GM21360 (cell line): ENCODE data around the gene PSMD13.
A peak's percentile ranks its signal among the peaks of the same experiment; 100 is the strongest.

Experiments used
- ATAC-seq: cut with Tn5 transposase; IDR thresholded peaks from one replicate; pipeline ENCODE4 v1.9.1; 2021; ENCODE audit warnings: mild to moderate bottlenecking, moderate library complexity; ENCODE audit not compliant: unreplicated experiment

PSMD13 gene

DNA sequence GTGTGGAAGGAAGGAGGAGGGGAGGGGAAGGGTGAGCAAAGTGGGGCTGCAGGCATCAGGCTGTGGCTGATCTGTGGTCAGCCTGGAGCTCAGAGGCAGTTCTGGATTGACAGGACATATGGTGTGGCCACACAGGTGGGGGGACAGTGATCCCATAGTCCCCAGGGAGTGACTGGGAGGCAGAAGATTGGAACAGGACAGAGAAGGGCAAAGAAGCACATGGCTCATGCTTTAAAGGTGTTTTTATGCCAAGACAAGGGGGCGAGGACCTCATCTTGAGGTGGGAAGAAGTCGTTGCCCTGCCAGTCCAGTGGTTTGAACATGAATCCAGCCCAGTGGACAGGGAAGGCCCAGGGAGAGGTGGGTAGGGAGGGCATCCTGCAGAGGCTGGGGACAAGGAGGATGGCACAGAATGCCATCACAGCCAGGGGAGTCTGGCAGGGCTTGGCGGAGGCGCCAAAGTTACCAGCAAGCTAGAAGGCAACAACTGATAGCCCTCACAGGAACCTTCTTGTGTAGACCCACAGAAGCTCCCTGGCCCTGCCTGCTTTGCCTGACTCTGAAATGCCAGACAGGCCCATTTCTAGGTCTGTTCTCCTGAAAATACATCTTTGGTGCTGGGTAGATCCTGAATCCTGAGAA, 32.7 kb upstream of the PSMD13 start:
- no peak for ATAC-seq

DNA sequence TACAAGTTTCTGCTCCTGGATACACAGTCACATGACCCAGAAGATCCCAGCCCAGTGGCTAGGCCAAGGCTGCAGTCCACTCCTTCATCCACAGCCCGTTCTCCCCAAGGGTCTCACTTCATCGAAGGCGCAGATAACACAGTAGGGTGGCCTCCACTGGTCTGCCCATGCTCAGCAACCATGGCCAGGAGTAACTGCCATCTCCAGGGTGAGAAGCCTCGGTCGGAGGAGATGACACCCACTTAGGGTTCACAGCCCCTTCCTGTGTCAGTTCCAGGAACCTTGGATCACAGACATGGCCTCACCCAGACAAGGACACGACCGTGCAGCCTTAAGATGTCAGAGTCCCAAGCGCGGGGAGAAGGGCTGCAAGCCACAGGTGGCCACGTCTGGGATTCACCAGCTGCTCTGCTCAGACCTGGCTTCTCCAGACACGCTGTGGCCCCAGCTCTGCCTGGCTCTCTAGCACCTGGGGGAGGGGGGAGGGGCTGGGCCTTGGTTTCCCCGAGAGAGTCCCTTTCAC, 32.1 kb upstream of the PSMD13 start:
- no peak for ATAC-seq

DNA sequence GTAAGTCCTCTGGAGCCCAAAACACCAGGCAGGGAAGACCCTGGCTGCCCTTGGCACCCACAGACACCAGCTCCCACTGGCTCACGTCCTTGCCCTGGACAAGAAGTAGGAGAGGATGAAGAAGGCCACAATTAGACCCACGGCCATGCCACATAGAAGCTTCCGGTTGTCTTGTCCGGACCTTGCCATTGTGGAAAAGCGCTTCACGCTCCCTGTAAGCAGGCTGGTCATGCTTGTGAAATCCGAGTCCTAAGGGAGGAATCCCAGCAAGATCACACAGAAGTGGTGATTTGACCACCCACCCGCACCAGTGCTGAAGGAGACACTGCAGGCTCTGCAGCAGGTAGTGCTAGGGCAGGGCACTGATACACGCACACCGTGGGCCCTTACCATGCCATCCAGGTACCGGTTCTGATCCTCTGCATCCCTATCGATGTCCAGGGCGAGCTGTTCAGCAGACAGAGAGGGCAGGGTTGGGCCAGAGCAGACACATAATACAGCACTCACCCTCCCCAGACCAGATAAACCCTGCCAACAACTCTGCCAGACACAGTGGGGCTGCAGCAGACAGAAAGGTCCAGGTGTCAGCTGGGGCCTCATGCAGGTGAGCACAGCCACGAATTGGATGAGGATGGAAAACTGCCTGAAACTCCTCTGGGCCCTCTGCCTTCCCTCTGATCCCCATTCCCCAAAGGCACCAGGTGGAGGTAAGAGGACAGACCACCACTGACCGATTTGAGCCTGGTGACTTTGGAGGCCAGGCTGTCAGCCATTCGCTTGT, 31.4 kb upstream of the PSMD13 start:
- no peak for ATAC-seq

DNA sequence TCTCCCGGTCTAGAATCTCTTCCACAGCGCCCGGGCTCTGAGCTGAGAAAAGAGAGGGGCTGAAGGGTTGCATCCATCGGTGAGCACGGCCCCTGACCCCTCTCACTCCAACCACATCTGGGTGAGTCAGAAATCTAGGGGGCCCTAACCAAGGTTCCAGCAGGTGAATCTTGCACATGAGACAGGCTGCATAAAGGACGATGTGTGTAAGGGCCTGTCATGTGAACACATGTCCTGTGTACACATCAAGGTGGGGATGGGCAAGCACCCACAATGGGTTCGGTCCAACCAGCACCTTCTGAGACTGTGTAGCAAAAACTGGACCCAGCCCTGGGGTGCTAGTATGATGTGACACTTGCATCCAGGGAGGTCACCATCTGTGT, 30.8 kb upstream of the PSMD13 start:
- no peak for ATAC-seq

DNA sequence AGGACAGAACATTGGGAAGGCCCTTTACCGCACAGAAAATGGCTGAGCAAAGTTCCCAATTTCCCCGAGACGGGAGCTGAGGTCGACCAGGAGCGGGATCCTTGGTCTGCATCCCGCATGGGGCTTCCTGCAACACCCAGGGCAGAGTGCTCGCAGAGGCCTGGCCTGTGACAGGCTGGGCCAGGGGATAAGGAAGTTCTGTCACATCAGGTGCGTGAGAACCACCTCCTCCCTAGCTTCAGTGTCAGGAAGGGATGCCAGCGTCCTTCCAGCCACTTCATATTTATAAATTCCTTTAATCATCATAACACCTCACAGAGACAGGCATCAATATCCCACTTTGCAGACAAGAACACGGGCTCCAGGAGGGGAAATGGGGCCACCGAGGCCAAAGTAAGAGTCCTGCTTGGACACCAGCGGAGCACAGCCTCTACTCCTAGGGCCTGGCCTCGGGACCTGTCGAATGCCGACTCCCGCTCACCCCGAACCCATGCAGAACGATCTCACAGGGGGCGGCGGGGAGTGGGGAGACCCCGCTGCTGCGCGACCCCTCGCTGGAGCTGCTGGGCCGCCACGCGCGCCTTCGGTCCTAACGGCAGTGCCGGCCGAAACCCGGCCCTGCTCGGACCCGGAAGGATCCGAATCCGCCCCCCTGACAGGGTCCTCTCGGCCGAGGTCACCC, 30.1 kb upstream of the PSMD13 start:
- no peak for ATAC-seq

DNA sequence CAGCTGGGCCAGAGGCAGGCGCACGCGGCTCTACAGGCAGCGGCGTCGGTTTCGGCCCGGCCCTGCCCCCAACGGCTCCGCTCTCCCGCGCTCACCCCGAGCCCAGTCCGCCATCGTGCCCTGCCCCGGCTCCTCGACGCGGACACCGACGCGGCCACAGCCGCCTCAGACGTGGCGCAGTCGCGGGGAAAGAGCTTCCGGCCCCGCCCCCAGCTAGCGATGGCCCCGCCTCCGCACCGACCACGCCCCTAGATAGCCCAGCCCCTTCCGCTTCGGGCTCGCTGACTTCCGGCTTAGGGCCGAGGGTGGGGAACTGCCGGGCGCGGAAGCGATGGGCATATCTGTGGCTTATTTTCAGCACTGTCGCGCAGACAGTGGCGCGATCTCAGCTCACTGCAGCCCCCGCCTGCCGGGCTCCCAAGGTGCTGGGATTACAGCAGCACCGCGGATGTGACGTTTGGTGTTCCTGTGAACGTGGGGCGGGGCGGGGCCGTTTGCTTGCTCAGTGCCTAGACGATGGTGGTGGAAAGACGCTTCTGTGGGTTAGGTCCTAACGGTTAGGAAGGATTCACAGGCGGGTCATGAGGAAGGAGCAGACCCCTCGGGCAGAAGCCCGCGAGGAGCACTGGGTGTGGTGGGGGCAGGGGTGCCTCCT, 29.4 kb upstream of the PSMD13 start, which contains the start of the genes BET1L and RIC8A:
BET1L (minus strand) TSS at position 192 of the 655 bp plus-strand sequence; CDS start at position 114, 78 bp downstream.
RIC8A (plus strand) TSS at position 501 of the 655 bp plus-strand sequence. CDS start 1,147 bp downstream, outside the sequence.
- ATAC-seq, result peak; percentile 65

DNA sequence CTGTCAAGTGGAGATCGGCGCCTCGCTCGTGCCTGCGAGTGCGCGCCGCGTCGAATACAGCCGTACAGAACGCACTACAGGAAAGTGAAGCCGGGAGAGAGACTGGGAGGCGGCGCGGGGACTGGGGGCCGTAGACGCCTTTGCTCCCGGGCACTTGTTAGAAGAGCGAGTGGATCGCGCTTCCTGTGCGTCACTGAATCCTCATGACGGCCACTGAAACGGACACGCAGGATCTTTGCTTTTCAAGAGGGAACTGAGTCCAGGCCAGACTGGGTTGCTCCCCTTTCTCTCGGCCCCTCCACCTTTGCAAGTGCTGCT, 29.0 kb upstream of the PSMD13 start:
- no peak for ATAC-seq

DNA sequence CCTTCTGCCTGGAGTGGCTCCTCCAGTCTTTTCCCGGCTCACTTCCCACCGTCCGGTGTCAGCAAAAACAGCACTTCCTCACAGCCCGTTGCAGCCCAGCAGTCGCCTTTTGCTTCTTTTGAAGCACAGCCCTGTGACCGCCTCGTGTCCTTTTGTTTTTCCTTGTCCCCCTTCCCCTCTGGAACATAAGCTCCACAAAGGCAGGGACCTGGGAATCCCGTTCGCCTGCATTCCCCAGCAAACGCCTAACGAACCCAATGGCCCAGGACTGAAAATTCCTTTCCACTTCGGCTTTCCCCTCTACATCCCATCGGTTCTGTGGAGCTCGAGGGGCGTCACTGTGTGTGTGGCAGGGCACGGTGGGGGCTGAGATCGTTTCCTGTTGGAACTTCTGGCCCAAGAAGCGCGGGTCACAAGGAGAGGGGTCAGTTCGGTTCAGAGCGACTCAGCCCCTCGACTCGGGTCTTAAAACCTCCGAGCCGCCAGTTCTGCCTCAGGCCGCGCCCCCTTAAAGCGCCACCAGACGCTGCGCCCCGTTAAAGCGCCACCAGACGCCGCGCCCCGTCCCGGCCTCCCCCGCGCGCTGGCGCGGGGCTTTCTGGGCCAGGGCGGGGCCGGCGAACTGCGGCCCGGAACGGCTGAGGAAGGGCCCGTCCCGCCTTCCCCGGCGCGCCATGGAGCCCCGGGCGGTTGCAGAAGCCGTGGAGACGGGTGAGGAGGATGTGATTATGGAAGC, 28.4 kb upstream of the PSMD13 start:
- ATAC-seq, result peak; percentile 43

DNA sequence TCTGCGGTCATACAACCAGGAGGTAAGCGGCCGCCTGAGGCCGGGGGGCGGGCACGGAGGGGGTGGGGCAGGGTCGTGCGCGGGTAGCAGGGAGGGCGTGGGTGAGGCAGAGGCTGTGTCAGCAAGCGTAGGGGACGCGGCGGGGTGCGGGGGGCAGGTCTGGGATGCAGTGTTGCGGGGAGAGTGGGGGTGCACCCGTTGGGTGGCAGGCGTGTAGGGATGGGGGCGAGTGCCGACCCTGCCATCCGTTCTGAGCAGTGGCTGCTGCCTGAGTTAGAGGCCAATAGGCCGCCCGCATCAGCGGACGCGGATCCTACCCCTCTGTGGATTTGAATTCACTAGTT, 27.9 kb upstream of the PSMD13 start:
- ATAC-seq, result peak; percentile 2

DNA sequence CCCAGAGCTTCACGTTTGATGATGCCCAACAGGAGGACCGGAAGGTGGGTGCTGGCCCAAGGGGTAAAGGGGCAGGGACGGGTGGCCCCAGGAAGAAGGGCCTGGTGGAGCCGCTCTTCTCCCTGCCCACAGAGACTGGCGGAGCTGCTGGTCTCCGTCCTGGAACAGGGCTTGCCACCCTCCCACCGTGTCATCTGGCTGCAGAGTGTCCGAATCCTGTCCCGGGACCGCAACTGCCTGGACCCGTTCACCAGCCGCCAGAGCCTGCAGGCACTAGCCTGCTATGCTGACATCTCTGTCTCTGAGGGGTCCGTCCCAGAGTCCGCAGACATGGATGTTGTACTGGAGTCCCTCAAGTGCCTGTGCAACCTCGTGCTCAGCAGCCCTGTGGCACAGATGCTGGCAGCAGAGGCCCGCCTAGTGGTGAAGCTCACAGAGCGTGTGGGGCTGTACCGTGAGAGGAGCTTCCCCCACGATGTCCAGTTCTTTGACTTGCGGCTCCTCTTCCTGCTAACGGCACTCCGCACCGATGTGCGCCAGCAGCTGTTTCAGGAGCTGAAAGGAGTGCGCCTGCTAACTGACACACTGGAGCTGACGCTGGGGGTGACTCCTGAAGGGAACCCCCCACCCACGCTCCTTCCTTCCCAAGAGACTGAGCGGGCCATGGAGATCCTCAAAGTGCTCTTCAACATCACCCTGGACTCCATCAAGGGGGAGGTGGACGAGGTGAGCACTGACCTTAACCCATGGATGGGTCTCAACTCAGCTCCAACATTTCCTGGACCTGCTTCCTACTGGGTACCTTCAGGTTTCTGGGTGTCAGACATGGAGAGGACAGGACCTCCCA, 27.3 kb upstream of the PSMD13 start:
- ATAC-seq, result no peak

DNA sequence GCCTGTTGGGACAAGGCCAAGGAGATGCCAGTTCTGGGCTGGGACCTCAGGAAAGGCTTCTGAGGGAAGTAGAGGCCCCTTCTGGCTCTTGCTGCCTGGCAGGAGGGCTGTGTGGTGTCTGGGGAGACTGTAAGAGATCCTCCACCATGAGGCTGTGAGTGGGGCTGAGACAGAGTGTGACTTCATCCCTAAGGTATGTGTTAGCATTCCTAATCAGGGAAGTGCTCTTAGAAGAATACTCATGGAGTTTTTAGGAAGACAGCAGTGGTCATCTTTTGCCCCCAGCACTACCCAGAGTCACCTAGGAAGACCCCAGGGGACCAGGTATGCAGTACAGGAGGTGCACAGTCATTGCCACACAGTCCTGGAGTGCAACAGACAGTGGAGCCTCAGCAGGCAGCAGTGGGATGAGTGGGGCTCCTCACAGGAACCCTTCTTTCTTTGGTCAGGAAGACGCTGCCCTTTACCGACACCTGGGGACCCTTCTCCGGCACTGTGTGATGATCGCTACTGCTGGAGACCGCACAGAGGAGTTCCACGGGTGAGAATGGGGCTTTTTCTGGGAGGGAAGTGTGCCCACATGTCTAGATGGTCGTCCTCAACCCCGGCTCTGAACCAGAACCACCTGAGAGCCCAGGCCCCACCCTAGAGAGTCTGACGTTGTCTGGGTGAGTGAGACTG, 26.5 kb upstream of the PSMD13 start:
- ATAC-seq, result no peak

DNA sequence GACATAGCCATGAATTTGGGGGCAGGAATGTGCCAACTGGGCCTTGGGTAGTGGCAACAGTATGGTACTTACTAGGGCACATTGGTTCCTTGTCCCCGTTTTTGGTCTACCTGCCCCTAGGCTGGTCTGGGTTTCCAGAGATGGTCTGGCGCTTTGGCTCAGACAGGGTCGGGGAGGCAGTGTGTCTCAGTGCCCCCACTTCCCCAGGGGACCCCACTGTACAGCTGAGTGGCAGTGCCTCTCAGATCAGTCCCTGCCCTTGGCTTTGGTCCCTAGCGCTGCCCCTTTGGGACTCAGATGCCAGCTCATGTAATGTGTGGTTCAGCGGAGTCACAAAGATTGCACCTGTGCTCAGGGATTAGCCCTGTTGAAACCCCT, 26.0 kb upstream of the PSMD13 start:
- no peak for ATAC-seq

DNA sequence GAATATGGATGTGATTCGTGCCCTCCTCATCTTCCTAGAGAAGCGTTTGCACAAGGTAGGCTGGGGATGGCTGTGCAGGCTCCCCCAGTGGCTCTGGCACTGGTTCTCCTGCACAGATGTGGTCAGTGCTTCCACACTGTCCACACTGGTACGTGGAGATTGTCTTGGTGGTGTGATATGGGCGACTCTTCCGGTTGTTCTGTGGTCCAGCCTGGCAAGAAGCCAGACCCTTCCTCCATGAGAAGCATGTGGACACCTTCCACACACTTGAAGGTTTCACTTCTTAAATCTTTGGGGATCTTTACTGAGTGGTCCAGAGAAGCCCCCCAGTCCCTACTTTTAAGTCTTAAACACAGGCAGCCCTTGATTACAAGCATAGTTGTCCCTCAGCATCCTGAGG, 25.5 kb upstream of the PSMD13 start:
- ATAC-seq, result no peak

DNA sequence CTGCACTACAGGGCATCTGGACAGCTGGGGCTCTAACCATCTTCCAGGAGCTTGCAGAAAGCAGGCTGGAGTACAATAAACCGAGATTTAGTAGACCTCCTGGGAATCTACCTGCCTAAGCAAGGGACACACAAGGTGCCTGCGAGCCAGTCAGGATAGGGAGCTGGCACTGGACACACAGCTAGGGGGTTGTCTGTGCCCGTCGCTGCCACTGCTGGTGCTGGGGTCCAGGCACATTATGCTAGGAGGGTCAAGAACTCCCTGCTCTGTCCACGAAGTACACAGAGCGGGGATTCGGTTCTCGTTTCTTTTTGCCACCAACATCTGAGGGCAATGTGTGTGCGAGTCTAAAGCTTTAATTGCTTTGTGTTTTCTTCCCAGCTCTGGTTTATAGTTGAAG, 25.0 kb upstream of the PSMD13 start:
- ATAC-seq, result no peak

DNA sequence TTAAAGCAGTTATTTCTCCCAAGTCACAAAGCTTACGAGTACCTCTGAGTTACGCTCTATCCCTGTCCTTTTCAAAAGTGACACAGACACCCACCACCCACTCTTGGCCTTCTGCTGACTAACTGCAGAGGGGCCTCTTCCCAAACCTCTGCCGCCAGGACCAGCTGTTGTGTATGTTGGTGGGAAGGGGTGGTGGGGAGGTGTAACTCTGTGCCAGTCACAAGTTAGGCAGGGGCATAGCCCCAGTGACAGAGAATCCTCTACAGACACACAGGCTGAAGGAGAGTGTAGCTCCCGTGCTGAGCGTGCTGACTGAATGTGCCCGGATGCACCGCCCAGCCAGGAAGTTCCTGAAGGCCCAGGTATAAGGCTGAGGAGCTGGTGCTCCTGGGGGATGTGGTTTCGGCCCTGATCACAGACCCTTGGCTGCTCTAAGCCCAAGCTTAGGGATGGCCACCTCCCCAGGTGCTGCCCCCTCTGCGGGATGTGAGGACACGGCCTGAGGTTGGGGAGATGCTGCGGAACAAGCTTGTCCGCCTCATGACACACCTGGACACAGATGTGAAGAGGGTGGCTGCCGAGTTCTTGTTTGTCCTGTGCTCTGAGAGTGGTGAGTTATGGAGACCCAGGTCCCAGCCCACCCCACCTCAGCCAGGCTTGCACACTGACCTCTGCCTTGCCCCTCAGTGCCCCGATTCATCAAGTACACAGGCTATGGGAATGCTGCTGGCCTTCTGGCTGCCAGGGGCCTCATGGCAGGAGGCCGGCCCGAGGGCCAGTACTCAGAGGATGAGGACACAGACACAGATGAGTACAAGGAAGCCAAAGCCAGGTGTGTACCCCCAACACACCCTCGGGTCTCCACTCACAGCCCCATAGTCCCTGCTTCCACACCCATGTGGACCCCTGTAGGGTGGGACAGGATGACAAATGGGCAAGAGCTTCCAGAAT, 24.4 kb upstream of the PSMD13 start:
- ATAC-seq, result no peak

DNA sequence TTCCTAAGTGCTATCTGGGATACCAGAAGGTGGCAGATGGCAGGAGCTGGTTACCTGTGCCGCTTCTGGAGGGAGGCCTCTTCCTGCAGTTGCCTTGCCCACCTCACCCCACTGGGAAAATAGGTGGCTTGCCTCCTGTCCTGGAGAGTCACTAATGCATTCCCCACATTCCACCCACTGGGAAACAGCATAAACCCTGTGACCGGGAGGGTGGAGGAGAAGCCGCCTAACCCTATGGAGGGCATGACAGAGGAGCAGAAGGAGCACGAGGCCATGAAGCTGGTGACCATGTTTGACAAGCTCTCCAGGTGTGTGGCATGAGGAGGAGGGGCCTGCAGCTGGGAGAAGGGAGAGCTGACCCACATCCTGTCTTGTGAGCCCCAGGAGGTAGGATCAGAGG, 23.7 kb upstream of the PSMD13 start:
- no peak for ATAC-seq

DNA sequence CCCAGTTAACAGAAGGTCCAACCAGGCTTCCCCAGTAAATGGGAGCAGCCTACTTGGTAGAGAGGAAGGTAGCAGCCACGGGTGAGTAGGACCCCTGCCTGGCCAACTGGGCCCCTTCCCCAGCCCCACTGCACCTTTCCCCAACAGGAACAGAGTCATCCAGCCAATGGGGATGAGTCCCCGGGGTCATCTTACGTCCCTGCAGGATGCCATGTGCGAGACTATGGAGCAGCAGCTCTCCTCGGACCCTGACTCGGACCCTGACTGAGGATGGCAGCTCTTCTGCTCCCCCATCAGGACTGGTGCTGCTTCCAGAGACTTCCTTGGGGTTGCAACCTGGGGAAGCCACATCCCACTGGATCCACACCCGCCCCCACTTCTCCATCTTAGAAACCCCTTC, 22.7 kb upstream of the PSMD13 start:
- no peak for ATAC-seq

DNA sequence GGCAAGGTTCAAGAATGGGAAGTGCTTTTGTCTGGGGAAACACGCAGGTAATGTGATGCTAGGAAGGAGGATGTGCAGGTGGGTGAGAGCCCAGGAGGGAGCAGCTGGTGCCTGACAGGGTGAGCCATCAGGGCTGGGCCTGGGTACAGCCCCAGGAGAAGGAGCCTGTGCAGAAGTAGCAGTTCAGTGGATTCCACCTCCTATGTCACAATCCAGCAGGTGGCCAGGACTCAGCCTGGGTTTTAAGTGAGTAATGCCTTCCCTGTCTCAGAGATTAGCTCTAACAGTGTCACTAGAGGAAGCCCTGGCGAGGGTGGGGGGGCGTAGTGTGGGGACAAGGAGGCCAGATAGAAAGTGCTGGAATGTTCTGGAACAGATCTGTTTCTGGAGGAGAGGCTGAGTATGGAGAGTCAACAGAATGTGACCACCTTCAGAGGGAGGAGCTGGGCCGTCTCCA, 21.2 kb upstream of the PSMD13 start:
- no peak for ATAC-seq
